ENCODE results near the gene ZNF341.

DNA sequence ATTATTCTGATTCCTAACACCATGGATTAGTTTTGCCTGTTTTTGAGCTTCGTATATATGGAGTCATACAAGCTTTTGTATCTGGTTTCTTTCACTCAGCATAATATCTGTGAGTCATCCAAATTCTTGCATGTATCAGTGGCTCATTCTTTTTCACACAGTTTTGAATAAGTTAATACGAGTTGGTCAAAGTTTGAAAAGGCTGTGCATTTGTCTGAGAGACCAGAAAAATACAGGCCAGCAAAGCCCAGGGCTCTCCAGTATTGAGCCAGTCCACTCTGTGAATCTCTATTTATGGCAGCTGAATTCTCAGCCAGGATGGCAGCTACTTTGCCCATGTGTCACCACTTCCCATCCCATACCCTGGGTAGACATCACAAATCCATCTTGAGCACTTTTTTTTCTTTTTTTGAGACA, 72.1 kb downstream of the ZNF341 start:
- TF ChIP-seq EZH2 (IDR thresholded peaks at IDR 0.05; ENCODE audit: low read depth, unreplicated experiment) = no peak
- no peak for TF ChIP-seq EZH2phosphoT487 (IDR thresholded peaks at IDR 0.05; ENCODE audit: unreplicated experiment)
- TF ChIP-seq, protein P1, sequence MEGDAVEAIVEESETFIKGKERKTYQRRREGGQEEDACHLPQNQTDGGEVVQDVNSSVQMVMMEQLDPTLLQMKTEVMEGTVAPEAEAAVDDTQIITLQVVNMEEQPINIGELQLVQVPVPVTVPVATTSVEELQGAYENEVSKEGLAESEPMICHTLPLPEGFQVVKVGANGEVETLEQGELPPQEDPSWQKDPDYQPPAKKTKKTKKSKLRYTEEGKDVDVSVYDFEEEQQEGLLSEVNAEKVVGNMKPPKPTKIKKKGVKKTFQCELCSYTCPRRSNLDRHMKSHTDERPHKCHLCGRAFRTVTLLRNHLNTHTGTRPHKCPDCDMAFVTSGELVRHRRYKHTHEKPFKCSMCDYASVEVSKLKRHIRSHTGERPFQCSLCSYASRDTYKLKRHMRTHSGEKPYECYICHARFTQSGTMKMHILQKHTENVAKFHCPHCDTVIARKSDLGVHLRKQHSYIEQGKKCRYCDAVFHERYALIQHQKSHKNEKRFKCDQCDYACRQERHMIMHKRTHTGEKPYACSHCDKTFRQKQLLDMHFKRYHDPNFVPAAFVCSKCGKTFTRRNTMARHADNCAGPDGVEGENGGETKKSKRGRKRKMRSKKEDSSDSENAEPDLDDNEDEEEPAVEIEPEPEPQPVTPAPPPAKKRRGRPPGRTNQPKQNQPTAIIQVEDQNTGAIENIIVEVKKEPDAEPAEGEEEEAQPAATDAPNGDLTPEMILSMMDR (conservative IDR thresholded peaks at IDR 0.05; ENCODE audit: low read depth in 2 of 2) = no peak
- TF ChIP-seq, protein P2, sequence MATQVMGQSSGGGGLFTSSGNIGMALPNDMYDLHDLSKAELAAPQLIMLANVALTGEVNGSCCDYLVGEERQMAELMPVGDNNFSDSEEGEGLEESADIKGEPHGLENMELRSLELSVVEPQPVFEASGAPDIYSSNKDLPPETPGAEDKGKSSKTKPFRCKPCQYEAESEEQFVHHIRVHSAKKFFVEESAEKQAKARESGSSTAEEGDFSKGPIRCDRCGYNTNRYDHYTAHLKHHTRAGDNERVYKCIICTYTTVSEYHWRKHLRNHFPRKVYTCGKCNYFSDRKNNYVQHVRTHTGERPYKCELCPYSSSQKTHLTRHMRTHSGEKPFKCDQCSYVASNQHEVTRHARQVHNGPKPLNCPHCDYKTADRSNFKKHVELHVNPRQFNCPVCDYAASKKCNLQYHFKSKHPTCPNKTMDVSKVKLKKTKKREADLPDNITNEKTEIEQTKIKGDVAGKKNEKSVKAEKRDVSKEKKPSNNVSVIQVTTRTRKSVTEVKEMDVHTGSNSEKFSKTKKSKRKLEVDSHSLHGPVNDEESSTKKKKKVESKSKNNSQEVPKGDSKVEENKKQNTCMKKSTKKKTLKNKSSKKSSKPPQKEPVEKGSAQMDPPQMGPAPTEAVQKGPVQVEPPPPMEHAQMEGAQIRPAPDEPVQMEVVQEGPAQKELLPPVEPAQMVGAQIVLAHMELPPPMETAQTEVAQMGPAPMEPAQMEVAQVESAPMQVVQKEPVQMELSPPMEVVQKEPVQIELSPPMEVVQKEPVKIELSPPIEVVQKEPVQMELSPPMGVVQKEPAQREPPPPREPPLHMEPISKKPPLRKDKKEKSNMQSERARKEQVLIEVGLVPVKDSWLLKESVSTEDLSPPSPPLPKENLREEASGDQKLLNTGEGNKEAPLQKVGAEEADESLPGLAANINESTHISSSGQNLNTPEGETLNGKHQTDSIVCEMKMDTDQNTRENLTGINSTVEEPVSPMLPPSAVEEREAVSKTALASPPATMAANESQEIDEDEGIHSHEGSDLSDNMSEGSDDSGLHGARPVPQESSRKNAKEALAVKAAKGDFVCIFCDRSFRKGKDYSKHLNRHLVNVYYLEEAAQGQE (IDR thresholded peaks at IDR 0.05; ENCODE audit: unreplicated experiment) = no peak
- TF ChIP-seq ZNF331 (CRISPR knock-in tag; IDR thresholded peaks at IDR 0.05; ENCODE audit: low read depth) = no peak

Measured in GM23338 (cell line).